HepG2 (cell line): ENCODE data around the gene TCAIM. TPM values are rescaled to one million over a fixed set of nuclear protein-coding genes. Genes with fewer than 3 reads are reported as not detected.

Experiments used
- ATAD3A ChIP-seq: sonication (generic); formaldehyde crosslinking; IDR thresholded peaks from 2 replicates; pipeline ENCODE4 v1.4.0; 2020; ENCODE audit warnings: missing genetic modification reagents
- CENPX ChIP-seq: sonication (generic); formaldehyde crosslinking; IDR thresholded peaks from 2 replicates; pipeline ENCODE4 v1.9.0; 2021; ENCODE audit warnings: mild to moderate bottlenecking, missing genetic modification reagents, moderate library complexity
- KAT7 ChIP-seq: IDR thresholded peaks from 2 replicates; pipeline ENCODE4 v1.6.1; 2018; ENCODE audit warnings: borderline replicate concordance, missing compliant biosample characterization
- MEF2D ChIP-seq: sonication (generic); formaldehyde crosslinking; IDR thresholded peaks from 2 replicates; pipeline ENCODE4 v1.5.1; 2020; ENCODE audit warnings: mild to moderate bottlenecking, missing genetic modification reagents
- MIXL1 ChIP-seq: IDR thresholded peaks from 2 replicates; pipeline ENCODE4 v1.6.1; 2016
- NCOA5 ChIP-seq: sonication (generic); formaldehyde crosslinking; IDR thresholded peaks from 2 replicates; pipeline ENCODE4 v1.4.0; 2020; ENCODE audit warnings: missing genetic modification reagents
- NFKB2 ChIP-seq: sonication (generic); formaldehyde crosslinking; IDR thresholded peaks from 2 replicates; pipeline ENCODE4 v1.4.0; 2020; ENCODE audit warnings: missing genetic modification reagents, borderline replicate concordance
- POGZ ChIP-seq: sonication (generic); formaldehyde crosslinking; IDR thresholded peaks from 2 replicates; pipeline ENCODE4 v1.4.0; 2020; ENCODE audit warnings: mild to moderate bottlenecking, missing genetic modification reagents
- REXO4 ChIP-seq: sonication (generic); formaldehyde crosslinking; IDR thresholded peaks from 2 replicates; pipeline ENCODE4 v1.8.0; 2022; ENCODE audit warnings: missing genetic modification reagents, mild to moderate bottlenecking, borderline replicate concordance
- SAP130 ChIP-seq: IDR thresholded peaks from 2 replicates; pipeline ENCODE4 v1.6.1; 2016; ENCODE audit warnings: low read depth
- SKI ChIP-seq: fragments of 450-650 bp; IDR thresholded peaks from one replicate; pipeline ENCODE4 v1.6.1; 2018; ENCODE audit warnings: mild to moderate bottlenecking; ENCODE audit not compliant: partially characterized antibody
- ZFP90 ChIP-seq: sonication (generic); formaldehyde crosslinking; IDR thresholded peaks from 2 replicates; pipeline ENCODE4 v1.8.0; 2022; ENCODE audit warnings: missing genetic modification reagents, mild to moderate bottlenecking, inconsistent platforms, borderline replicate concordance
- ZIK1 ChIP-seq: sonication (generic); formaldehyde crosslinking; IDR thresholded peaks from 2 replicates; pipeline ENCODE4 v1.5.0; 2020; ENCODE audit warnings: mild to moderate bottlenecking, low read depth, missing genetic modification reagents, borderline replicate concordance
- ZNF136 ChIP-seq: sonication (generic); formaldehyde crosslinking; IDR thresholded peaks from 2 replicates; pipeline ENCODE4 v1.8.1; 2022; ENCODE audit warnings: low read depth, mild to moderate bottlenecking, moderate library complexity, missing genetic modification reagents
- ZNF230 ChIP-seq: sonication (generic); formaldehyde crosslinking; IDR thresholded peaks from 2 replicates; pipeline ENCODE4 v1.4.0; 2020; ENCODE audit warnings: mild to moderate bottlenecking, missing genetic modification reagents
- ZNF614 ChIP-seq: IDR thresholded peaks from 2 replicates; pipeline ENCODE4 v1.6.1; 2018; ENCODE audit warnings: missing biosample characterization, missing genetic modification reagents, inconsistent platforms, borderline replicate concordance
- ZNF652 ChIP-seq: IDR thresholded peaks from 2 replicates; pipeline ENCODE4 v1.6.1; 2016; ENCODE audit warnings: low read depth, borderline replicate concordance
- ZNF792 ChIP-seq: IDR thresholded peaks from 2 replicates; pipeline ENCODE4 v1.6.1; 2016
- polyA plus RNA-seq, 8 experiments: library from polyadenylated mRNA; depleted of rRNA in 3 of 8; stranded (reverse) in 7 of 8; unstranded in 1 of 8; fragments of >200 nt; fragmentation: Illumina TruSeq in 4 of 8; extraction: Trizol in 4 of 8; gene quantifications; 2 replicates each; pipeline versions ENCODE4 v1.2.1 to v1.2.3, GENCODE V29; 2011 to 2016; ENCODE audit warnings: low read depth in 4 of 8, missing spikeins in 1 of 8, mixed read lengths in 1 of 8; ENCODE audit not compliant: insufficient read depth in 1 of 8
- total RNA-seq, 5 experiments: library from RNA; depleted of rRNA; stranded (reverse); fragments of >200 nt; fragmentation: Illumina TruSeq; extraction: Trizol; gene quantifications; 2 replicates each; pipeline ENCODE4 v1.2.3, GENCODE V29; 2016; ENCODE audit warnings: low read depth in 1 of 5
- TF ChIP-seq, protein P1 (sequence below): sonication (generic); formaldehyde crosslinking; IDR thresholded peaks from 2 replicates; pipeline ENCODE4 v1.5.1; 2020; ENCODE audit warnings: mild to moderate bottlenecking, missing genetic modification reagents, borderline replicate concordance
- TF ChIP-seq, protein P2 (sequence below): sonication (generic); formaldehyde crosslinking; IDR thresholded peaks from 2 replicates; pipeline ENCODE4 v1.5.0; 2020; ENCODE audit warnings: mild to moderate bottlenecking, missing genetic modification reagents, moderate library complexity
- TF ChIP-seq, protein P3 (sequence below): sonication (generic); formaldehyde crosslinking; IDR thresholded peaks from 2 replicates; pipeline ENCODE4 v1.4.0; 2020; ENCODE audit warnings: mild to moderate bottlenecking, missing genetic modification reagents
- TF ChIP-seq, protein P4 (sequence below): sonication (generic); formaldehyde crosslinking; IDR thresholded peaks from 2 replicates; pipeline ENCODE4 v1.8.1; 2023; ENCODE audit warnings: mild to moderate bottlenecking, missing genetic modification reagents, borderline replicate concordance

Gene TCAIM
- total and polyA plus RNA-seq, 2 of the 13 experiments (the other 11 are each of a cell fraction or from before 2014, with no cell fraction given): 16.9 to 22.6 TPM

- TF ChIP-seq, protein P1, sequence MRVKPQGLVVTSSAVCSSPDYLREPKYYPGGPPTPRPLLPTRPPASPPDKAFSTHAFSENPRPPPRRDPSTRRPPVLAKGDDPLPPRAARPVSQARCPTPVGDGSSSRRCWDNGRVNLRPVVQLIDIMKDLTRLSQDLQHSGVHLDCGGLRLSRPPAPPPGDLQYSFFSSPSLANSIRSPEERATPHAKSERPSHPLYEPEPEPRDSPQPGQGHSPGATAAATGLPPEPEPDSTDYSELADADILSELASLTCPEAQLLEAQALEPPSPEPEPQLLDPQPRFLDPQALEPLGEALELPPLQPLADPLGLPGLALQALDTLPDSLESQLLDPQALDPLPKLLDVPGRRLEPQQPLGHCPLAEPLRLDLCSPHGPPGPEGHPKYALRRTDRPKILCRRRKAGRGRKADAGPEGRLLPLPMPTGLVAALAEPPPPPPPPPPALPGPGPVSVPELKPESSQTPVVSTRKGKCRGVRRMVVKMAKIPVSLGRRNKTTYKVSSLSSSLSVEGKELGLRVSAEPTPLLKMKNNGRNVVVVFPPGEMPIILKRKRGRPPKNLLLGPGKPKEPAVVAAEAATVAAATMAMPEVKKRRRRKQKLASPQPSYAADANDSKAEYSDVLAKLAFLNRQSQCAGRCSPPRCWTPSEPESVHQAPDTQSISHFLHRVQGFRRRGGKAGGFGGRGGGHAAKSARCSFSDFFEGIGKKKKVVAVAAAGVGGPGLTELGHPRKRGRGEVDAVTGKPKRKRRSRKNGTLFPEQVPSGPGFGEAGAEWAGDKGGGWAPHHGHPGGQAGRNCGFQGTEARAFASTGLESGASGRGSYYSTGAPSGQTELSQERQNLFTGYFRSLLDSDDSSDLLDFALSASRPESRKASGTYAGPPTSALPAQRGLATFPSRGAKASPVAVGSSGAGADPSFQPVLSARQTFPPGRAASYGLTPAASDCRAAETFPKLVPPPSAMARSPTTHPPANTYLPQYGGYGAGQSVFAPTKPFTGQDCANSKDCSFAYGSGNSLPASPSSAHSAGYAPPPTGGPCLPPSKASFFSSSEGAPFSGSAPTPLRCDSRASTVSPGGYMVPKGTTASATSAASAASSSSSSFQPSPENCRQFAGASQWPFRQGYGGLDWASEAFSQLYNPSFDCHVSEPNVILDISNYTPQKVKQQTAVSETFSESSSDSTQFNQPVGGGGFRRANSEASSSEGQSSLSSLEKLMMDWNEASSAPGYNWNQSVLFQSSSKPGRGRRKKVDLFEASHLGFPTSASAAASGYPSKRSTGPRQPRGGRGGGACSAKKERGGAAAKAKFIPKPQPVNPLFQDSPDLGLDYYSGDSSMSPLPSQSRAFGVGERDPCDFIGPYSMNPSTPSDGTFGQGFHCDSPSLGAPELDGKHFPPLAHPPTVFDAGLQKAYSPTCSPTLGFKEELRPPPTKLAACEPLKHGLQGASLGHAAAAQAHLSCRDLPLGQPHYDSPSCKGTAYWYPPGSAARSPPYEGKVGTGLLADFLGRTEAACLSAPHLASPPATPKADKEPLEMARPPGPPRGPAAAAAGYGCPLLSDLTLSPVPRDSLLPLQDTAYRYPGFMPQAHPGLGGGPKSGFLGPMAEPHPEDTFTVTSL (CRISPR knock-in tag): peak; percentile 77; the same call in 1 of the 2 replicates
- TF ChIP-seq MIXL1: peak; percentile 68; the same call in 1 of the 2 replicates
- TF ChIP-seq, protein P2, sequence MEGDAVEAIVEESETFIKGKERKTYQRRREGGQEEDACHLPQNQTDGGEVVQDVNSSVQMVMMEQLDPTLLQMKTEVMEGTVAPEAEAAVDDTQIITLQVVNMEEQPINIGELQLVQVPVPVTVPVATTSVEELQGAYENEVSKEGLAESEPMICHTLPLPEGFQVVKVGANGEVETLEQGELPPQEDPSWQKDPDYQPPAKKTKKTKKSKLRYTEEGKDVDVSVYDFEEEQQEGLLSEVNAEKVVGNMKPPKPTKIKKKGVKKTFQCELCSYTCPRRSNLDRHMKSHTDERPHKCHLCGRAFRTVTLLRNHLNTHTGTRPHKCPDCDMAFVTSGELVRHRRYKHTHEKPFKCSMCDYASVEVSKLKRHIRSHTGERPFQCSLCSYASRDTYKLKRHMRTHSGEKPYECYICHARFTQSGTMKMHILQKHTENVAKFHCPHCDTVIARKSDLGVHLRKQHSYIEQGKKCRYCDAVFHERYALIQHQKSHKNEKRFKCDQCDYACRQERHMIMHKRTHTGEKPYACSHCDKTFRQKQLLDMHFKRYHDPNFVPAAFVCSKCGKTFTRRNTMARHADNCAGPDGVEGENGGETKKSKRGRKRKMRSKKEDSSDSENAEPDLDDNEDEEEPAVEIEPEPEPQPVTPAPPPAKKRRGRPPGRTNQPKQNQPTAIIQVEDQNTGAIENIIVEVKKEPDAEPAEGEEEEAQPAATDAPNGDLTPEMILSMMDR (CRISPR knock-in tag): peak; percentile 17
- peak; percentile 95 for TF ChIP-seq SKI
- no peak for TF ChIP-seq ATAD3A (CRISPR knock-in tag)
- peak; percentile 88; the same call in 1 of the 2 replicates for TF ChIP-seq ZFP90
- no peak for TF ChIP-seq NCOA5 (CRISPR knock-in tag)
- TF ChIP-seq CENPX (CRISPR knock-in tag): no peak
- TF ChIP-seq, protein P3, sequence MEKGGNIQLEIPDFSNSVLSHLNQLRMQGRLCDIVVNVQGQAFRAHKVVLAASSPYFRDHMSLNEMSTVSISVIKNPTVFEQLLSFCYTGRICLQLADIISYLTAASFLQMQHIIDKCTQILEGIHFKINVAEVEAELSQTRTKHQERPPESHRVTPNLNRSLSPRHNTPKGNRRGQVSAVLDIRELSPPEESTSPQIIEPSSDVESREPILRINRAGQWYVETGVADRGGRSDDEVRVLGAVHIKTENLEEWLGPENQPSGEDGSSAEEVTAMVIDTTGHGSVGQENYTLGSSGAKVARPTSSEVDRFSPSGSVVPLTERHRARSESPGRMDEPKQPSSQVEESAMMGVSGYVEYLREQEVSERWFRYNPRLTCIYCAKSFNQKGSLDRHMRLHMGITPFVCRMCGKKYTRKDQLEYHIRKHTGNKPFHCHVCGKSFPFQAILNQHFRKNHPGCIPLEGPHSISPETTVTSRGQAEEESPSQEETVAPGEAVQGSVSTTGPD (CRISPR knock-in tag): peak; percentile 73; the same call in 1 of the 2 replicates
- peak; percentile 89 for TF ChIP-seq MEF2D (CRISPR knock-in tag)
- TF ChIP-seq ZNF652 (CRISPR knock-in tag): no peak
- TF ChIP-seq POGZ (CRISPR knock-in tag): peak; percentile 94
- TF ChIP-seq NFKB2 (CRISPR knock-in tag): no peak
- TF ChIP-seq ZNF136 (CRISPR knock-in tag): no peak
- TF ChIP-seq ZNF614 (CRISPR knock-in tag): peak; percentile 78; the same call in 1 of the 2 replicates
- peak; percentile 34; the same call in 1 of the 2 replicates for TF ChIP-seq KAT7 (CRISPR knock-in tag)
- peak; percentile 89 for TF ChIP-seq ZNF792 (CRISPR knock-in tag)
- no peak for TF ChIP-seq ZNF230 (CRISPR knock-in tag)
- TF ChIP-seq, protein P4, sequence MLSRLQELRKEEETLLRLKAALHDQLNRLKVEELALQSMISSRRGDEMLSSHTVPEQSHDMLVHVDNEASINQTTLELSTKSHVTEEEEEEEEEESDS (CRISPR knock-in tag): no peak
- TF ChIP-seq REXO4 (CRISPR knock-in tag): no peak
- TF ChIP-seq SAP130 (CRISPR knock-in tag): peak; percentile 94
- TF ChIP-seq ZIK1: no peak; the same call in 1 of the 2 replicates
Measured at GRCh38 chr3:44439499-44440295, 101.1 kb downstream of the TCAIM start (continued).
